G401.6 (cell line): Measurements from ENCODE around the gene OCEL1.
A peak's percentile ranks its signal among the peaks of the same experiment; 100 is the strongest.

Experiments used
- FAIRE-seq: peaks from 2 replicates; lab custom pipeline; 2012; peaks lifted over from hg19 to GRCh38; lab: Jason Lieb, UNC

OCEL1 gene

DNA sequence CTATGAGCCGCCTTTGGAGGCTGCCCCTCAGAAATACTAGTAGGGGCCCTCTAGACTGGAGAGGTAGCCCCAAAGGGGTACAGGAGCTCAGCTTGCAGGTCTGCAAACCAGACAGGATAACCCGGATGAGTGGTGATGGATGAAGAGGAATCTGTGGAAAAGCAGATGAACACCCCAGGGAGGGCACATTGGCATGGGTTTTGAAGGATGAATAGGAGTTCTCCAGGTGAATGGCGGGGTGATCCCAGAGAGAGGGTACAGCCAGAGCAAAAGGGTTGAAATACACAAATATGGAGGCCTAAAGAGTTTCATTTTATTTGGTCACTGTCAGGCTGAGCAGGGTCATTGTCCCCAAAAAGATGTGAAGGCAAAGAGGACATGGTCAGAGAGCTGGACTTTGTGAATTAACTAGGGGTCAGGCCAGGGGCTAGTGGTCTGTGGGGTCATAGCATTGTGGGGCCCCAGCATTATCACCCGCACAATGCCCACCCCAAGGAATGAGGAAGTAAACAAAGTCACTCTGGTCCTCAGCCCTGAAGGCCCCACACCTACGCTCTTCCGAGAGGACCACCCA, 14.9 kb downstream of the OCEL1 start:
- FAIRE-seq: no peak

DNA sequence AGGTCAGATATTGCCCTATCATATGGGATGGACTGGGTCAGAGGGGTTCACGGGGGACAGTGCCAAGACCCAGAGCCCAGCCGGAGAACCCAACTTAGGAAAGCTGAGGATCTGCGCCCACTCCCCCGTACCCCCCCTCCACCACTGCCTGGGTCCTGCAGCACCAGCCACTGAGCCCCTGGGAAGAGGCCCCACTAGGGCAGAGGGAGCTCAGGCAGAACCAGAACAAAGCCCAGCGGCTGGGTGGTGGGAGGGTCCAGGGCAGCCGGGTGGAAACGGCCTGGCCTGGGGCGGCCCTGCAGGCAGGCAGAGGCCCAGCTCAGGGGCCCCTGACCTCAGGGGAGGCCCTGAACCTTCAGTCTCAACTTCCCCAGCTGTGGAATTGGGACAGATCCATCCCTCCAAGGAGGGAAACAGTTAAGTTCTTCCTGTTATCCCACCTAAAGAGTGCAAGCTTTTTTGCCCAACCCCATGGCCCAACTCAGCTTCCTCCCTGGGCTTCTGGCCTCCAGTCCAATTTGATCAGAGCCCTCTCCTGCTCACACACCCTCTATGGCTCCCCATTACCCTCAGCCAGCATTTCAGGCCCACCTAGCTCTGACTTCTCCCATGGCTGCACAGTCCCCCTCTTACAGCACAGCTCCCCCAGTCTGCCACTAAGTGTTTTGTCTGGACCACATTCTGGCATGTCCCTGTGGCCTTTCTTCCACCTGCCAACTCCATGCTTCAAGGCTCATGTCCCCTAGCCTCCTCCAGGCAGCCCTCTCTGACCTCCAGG, 16.6 kb downstream of the OCEL1 start:
- FAIRE-seq: no peak

DNA sequence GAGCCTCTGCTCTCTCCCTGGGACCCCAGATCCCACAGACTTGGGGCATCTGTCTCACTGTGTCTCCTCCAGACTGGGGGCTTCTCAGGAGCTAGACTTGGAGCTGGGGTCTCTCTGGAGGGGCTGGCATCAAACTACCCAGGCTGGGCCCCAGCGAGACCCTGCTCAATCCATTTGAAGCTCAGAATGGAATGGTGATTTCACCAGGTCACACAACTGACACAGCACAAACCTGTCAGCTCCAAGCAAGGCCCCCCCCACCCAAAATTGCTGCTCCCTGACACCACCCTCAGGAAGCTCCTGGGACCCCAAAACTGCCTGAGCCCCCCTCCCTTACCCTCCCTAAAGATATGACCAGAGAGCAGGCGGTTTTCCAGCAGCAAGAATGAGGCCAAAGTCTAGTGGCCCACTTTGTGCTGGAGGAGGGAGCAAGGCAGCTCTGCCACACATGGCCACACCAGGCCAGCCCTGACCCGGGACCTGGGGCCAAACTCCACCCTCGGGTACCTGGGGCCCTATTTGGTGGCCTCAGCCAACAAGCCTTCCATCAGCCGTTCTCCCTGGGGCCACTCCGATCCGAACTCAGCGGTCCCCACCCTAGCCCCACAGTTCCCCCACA, 17.3 kb downstream of the OCEL1 start:
- no peak for FAIRE-seq

DNA sequence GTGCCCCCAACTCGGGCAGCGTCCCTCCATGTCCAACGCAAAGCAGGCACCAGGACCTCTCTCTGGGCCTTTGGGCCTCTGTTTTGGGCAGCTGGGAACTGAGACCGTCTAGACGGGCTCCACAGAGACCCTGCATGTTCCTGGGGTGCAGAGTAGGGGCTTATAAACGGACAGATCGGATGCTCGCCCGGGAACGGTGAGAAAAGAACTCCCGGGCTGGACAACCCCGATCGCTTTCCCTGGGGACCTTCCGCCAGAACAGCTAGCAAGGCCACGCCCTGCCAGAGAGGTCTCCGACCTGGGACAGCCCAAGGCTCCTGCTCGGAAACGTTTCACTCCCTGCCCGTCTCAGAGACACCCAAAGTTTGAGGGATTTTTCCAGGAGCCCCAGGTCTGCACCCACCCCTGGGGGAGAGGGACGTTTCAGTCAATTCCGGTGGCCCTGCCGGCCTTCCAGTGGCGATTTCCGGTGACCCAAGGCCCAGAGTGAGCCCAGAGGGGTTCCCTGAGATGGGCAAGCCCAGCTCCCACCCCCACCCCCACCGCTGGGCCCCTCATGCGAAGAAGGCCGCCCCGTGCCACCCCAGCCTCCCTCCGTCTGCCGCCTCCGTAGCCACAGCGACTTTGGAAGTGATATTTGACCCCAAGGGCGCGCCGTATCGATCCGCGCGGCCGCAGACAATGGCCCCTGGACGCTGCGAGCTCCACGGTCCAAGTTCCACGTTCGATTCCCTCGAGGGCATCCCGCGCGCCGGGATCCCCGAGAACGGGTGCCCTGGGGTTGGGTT, 18.0 kb downstream of the OCEL1 start:
- FAIRE-seq: no peak

DNA sequence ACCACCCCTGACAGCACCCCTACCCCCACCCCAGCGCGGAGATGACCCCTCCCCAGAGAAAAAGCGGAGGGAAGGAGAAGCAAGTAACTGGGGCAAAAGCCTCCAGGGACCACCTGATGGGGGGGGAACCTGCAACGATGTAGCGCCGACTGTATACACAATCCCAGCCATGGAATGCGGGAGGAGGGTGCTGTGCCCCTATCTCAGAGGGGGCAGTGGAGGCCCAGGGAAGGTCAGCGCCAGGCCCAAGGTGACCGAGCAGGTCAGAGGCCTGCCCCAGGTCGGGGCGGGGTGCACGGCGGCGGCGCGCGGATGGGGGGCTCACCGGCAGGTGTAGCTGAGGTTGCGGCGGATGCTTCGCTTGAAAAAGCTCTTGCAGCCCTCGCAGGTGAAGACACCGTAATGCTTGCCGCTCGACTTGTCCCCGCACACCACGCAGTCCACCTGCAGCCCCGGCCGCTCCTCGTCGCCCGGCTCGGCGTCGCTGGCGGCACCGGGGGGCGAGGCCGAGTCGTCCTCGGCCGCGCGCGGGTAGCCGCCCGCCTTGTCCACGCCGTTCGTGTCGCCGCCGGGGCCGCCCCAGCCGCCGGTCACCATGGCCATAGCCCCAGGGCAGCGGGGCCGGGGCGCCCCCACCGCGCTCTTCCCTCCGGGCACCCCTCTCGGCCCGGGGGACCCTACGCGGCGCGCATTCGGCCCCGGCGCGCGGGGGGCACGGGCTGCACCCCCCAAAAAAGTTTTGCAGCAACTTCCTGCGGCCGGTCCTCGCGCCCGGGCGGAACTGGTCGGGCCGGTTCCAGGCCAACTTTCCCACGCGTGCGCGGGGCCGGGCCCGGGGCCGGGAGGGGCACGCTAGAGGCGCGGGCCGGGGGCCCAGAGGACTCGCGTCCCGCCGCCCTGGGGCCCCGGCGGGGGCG, 18.9 kb downstream of the OCEL1 start:
- FAIRE-seq: no peak

DNA sequence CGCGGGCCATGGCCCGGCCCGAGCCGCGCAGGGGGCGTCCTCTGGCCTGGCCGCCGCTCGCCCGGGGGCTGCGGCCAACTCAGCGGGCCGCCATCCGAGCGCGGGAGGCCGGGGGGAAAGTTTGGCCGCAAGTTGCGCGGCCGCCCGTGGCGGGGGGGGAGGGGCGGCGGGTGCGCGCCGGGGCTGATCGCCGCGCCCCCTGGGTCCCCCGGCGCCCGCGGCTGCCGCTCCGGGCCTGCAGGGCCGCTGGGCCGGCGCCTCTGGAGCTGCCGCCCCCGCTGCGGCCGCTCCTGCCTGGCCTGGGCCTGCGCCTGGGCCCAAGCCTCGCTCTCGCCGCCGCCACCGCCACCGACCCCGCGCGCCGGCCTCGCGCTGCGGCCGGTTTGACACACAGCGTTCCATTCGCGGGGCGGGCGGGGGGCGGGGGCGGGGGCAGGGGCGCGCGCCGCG, 19.5 kb downstream of the OCEL1 start, which contains the start of gene NR2F6:
NR2F6 (minus strand) TSS at position 385 of the 450 bp plus-strand sequence. CDS start 699 bp downstream, outside the sequence.
- FAIRE-seq: no peak

DNA sequence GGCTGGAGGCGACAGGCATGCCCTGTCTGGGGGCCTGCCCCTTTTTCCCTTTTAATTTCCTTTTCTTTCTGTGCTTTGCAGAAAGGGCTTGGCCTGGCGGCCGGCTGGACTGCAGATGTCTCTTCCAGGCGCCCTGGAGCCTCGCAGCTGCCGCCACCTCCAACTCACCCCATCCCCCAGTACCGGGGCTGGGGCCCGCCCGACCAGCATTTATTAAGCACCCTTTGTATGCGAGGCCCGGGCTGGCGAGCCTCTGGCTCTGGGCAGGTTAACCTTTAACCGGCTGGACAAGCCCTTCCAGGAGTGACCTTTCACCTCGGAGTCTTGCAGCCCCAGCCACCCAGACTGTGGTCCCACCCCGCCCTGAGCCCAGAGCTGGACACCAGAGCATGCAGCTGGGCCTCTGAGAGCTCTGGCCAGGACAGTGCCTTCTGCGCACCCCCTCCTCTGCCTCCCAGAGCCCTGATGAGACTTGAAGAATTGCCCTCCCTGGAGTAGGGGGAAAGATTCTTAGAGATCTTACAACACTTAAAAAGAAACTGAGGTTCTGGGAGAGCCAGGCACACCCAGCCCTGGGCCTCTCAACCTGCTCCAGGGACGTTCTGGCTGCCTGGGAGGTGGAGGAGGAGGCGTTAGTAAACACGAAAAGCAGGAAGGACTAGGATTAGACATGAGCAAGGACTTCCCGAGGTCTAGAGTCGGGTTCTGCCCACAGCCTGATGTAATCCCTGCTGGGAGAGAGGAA, 20.8 kb downstream of the OCEL1 start:
- FAIRE-seq: no peak

DNA sequence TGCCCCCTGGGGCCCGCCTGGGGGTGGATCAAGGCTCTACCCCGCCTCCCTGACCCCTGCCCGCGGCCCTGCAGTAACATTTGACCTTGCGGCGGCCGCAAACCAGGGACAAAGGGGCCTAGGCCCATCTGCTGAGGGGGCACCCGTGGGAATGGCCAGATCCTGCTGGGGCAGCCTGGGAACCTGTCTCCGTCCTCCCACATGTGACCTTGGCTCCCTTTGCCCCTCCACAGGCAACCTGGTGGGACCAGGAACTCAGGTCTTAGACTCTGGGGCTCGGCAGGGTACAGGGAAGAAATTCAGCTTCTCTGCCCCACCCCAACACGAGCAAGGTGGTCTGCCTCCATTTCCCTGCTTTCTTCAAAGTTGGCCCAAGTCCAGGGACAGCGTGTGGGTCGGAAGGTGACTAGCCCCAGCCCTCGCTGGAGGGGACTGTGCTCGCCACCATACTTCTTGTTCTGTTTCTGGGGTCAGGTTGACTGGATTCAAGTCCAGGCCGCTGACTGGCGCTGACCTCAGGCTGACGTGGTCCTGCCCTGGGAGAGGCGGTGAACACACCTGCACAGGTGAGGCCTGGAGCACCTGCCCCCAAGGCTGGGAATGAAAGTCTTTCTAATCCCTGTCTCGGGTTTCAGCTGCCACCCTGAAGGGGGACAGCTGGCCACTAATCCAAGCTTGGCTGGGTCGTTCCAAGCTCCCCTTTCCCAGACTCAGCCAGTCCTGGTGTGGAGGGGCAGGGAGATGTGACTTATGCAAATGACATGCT, 22.2 kb downstream of the OCEL1 start:
- no peak for FAIRE-seq

DNA sequence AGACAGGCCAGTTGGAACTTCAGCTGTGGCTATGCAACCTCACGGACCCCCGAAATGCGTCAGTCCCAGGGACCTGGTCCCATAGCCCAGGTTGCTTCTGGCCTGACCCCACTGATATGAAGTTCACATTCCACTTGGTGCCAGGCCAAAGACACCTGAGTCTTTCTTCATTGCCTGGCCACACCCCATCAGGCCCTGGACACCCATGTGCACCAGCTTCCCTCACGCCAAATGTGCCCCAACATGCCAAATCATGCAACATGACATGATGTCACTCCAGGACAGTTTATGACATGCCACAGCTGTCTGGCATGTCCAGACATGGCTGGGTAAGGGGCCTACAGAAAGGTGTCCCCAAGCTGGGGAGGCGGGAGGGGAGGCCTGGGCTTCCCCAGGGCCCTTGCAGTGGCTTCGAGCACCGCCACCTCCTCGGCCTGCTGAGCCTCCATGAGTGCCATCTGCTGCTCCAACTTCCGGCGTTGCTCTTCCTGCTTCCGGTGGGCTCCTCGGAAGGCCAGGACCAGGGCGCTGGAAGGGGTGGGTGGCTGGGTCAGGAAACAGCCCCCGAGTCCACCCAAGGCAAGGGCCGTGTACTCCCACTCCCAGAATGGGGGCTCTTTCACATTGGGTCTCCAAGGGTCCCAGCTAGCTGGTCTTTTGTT, 24.0 kb downstream of the OCEL1 start:
- FAIRE-seq: no peak

DNA sequence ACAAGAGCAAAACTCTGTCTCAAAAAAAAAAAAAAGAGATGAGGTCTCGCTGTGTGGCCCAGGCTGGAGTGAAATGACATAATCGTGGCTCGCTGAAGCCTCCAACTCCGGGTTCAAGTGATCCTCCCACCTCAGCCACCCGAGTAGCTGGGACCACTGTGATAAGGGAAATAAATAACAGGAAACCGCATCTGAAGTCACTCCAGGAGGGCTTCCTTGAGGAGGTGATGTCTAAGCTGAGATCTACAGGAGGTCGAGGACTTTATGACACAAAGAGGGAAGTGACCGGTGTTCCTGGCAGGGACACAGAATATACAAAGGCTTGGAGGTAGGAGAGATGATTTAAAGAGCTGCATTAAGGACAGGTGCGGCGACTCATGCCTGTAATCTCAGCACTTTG, 28.6 kb downstream of the OCEL1 start:
- no peak for FAIRE-seq

DNA sequence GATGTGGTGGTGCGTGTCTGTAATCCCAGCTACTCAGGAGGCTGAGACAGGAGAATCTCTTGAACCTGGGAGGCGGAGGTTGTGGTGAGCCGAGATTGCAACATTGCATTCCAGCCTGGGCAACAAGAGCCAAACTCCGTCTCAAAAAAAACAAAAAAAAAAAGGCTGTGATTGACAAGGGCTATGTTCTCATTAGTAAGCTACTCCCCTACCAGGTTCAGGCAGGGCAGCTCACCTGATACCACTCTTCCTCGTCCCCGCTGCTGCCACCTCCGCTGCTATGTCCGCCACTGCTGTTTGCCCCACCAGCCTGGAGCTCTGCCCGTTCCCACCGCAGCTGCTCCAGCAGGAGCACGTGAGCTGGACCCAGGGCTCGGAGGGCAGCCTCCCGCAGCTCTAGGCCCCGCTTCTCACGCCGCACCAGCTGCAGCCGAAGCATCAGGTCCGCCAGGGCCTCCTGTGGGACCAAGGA, 29.2 kb downstream of the OCEL1 start:
- FAIRE-seq: no peak

DNA sequence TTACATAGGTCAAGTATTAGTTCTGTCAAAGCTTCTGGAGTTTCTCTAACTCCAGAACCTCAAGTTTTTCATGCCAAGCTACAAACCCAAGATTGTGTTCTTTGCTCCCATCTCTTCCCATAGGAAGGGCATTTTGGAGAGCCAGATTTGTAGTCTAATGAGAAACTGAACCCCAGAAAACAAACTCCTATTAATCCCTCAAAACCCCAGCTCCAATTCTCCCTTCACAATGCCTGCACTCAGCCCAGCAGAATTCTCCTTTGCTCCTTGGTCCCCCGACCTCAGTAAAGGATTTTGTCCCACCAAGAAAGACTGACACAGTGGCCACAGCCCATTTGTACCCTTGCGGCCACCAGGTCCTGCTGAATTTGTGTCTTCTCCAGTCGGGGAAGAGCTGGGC, 30.1 kb downstream of the OCEL1 start:
- no peak for FAIRE-seq

DNA sequence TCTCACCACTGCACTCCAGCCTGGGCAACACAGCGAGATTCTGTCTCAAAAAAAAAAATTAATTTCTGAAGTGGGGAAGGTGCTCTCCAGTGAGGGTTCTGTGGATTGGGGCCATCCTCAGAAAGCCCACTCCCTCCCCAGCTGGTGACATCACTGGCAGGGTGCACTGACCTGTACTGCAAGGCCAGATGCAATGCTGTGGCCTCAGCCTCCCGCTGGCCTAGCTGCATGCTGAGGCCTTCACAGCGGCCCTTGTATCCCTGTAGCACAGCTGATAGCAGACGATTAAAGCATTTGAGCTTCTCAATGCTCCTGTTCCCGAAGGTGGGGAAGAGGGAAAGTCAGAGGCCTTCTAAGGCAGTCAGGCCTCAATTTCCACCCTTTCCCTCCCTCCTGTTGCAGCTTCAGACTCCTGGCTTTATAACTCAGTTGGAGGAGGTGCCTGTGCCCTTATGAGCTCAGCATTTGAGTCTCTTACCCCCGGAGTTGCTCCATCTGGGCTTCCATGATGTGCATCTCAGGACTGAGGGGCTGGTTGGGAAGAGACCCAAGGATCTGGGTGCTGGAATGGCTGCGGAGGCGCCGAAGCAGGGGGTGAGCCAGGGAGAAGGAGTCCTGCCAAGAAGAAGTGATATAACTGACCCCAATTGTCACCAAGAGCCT, 33.2 kb downstream of the OCEL1 start:
- FAIRE-seq: no peak

DNA sequence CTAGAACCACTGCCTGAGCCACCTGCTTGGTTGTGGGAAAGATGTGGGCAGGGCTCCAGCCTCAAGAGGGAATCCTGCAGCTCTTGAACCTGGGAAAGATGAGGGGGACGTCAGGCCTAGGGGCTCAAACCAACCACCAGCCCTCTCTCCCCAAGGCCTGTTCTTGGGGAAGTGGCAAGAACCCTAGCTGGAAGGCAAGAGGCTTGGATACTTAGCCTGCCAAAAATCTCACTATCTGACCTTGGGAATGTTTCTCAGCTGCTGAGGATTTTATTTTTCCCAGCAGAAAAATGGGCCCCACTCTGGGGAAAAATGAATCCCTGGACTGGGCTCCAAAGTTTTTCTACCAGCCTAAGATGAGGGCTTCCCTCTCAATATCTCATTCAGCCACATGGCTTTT, 33.9 kb downstream of the OCEL1 start:
- FAIRE-seq: no peak

DNA sequence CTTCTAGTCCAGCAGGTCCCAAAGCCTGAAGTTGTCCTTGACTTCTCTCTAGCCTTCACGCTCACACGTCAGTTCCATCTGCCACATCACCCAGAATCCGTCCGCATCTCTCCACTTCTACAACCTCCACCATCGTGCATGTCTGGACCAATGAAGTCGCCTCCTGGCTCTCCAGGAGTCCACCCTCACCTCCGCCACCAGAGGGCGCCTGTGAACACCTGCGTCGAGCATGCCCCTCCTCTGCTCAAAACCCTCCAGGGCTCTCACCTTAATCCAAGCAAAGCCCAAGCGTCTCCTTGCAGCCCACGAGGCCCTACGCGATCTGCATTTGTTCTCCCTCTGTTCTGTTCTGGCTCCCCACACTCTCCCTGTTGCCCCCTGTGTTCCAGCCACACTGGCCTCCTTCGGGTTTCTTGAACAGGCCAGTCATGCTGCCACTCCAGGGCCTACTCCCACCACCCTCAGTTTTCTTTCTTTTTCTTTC, 34.9 kb downstream of the OCEL1 start:
- peak; percentile 80 for FAIRE-seq

DNA sequence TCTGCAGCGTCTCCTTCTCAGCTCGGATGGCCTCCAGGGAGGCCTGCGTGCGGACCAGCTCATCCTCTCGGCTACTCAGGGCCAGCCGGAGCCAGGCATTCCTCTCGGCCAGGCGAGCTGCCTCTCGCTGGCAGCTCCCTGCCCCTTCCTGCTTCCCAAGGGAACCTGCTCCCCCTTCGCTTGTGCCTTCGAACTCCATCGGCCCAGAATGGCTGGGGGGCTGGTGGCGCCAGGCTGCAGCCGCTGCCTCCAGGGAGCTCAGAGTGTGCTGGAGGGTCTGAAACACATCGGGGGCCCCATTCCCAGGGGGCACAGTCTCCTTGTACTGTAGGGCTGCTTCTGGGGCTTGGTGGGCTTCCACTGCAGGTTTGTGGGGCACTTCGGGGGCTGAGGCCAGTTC, 36.5 kb downstream of the OCEL1 start:
- no peak for FAIRE-seq

DNA sequence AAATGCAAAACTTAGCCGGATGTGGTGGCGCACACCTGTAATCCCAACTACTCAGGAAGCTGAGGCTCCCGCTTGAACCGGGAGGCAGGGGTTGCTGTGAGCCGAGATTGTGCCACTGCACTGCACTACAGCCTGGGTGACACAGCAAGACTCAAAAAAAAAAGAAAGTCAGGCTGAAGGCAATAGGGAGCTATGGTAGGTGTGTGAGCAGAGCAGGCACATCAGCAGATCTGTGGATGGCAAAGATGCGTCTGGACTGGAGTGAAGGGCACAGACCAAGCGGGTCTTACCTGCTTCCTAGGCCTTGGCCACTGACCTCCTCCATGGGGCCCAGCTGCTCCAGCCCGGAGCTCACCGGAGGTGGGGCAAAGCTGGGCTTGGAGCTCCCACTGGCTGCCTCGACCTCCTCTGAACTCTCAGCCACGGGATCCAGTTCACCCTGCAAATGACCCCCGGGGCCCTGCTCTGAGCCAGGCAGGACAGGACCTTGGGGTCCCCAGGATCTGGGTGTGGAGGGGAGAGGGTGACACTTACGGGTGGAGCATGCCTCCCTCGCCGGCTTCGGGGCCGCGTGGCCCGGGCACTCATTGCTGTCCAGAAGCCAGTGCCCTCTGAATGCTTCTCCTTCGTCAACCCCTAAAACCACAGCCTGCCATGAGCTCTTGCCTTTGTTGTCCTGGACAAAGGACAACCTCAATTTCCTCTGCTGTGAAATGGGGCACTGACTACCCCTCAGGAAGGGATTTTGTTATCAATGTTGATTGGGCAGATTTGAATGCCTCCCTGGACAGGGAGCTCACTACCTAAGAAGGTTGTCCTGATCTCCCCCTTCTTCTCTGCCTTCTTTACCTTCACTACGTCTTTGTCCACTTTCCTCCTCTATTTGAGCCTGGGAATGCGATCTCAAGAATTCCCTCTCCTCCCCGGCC, 38.0 kb downstream of the OCEL1 start:
- FAIRE-seq: no peak

DNA sequence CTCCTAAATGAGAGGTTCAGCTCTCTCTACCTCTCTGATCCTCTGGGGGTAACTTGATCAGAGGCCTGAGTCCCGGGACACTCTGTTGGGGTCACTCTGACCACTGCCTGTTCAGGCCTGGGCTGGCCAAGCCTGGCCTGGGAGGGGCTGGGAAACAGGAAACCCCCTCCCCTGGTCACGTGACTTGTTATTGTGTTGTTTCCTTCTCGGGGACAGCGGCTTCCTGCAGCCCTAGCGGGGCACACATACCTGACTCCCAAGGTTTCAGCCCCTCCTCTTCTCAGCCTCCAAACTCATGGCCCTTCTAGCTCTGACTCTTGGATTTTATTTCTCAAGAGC, 38.6 kb downstream of the OCEL1 start, which contains the start of gene USHBP1:
USHBP1 (minus strand) TSS at position 105 of the 339 bp plus-strand sequence. CDS start 446 bp downstream, outside the sequence.
- FAIRE-seq: no peak
